Smooth muscle cell (in vitro differentiated cells): Measurements from ENCODE around the gene PNISR. TPM values are rescaled to one million over a fixed set of nuclear protein-coding genes. Genes with fewer than 3 reads are reported as not detected.

Experiments
- DNase-seq: peaks from one replicate; lab custom pipeline; 2025; ENCODE audit not compliant: unreplicated experiment; lab: John Stamatoyannopoulos, UW
- H2AFZ ChIP-seq: fragments of 200-600 bp; sonication (generic); 2 replicates; pipeline ENCODE4 v1.6.0; 2016; ENCODE audit warnings: antibody characterized with exemption, low read depth, mild to moderate bottlenecking
- H3F3A ChIP-seq: fragments of 200-600 bp; sonication (generic); 2 replicates; pipeline ENCODE4 v1.6.0; 2017; ENCODE audit warnings: antibody characterized with exemption, low read depth
- H3K27ac ChIP-seq: fragments of 200-600 bp; sonication (generic); 2 replicates; pipeline ENCODE4 v1.5.1; 2016; ENCODE audit warnings: low read depth, mild to moderate bottlenecking
- H3K27me3 ChIP-seq: fragments of 200-600 bp; sonication (generic); 2 replicates; pipeline ENCODE4 v1.6.1; 2016; ENCODE audit warnings: low read depth, mild to moderate bottlenecking
- H3K36me3 ChIP-seq: fragments of 200-600 bp; sonication (generic); 2 replicates; pipeline ENCODE4 v1.5.1; 2016; ENCODE audit warnings: low read depth
- H3K4me1 ChIP-seq: fragments of 200-600 bp; sonication (generic); 2 replicates; pipeline ENCODE4 v1.5.1; 2016; ENCODE audit warnings: low read depth
- H3K4me2 ChIP-seq: fragments of 200-600 bp; sonication (generic); 2 replicates; pipeline ENCODE4 v1.6.0; 2016; ENCODE audit warnings: mild to moderate bottlenecking
- H3K4me3 ChIP-seq: fragments of 200-600 bp; sonication (generic); 2 replicates; pipeline ENCODE4 v1.5.1; 2016; ENCODE audit warnings: mild to moderate bottlenecking
- H3K79me2 ChIP-seq: fragments of 200-600 bp; sonication (generic); 2 replicates; pipeline ENCODE4 v1.6.0; 2016; ENCODE audit warnings: low read depth, mild to moderate bottlenecking
- H3K9ac ChIP-seq: fragments of 200-600 bp; sonication (generic); 2 replicates; pipeline ENCODE4 v1.6.0; 2016; ENCODE audit warnings: low read depth
- H3K9me3 ChIP-seq: fragments of 200-600 bp; sonication (generic); replicated peaks from 2 replicates; pipeline ENCODE4 v1.5.1; 2016; ENCODE audit warnings: low read depth
- H4K20me1 ChIP-seq: fragments of 200-600 bp; sonication (generic); 2 replicates; pipeline ENCODE4 v1.6.0; 2016; ENCODE audit warnings: low read depth
- WGBS: methylation state at CpG from one replicate; pipeline ENCODE4 v1.1.7; 2016; ENCODE audit warnings: low lambda C conversion rate; 5-methylcytosine and 5-hydroxymethylcytosine counted together
- polyA plus RNA-seq: library from polyadenylated mRNA; unstranded; fragments of >200 nt; fragmentation: Nextera tagmentation; extraction: Ambion mirVana; gene quantifications from 2 replicates; pipeline ENCODE4 v1.2.1, GENCODE V29; 2016
- total RNA-seq: library from RNA; depleted of rRNA; stranded (reverse); fragments of >200 nt; gene quantifications from 2 replicates; pipeline ENCODE4 v1.2.3, GENCODE V29; 2014
- TF ChIP-seq, protein P1 (sequence below): fragments of 200-600 bp; sonication (generic); IDR thresholded peaks from 2 replicates; pipeline ENCODE4 v1.5.1; 2017; ENCODE audit warnings: borderline replicate concordance, mild to moderate bottlenecking, antibody characterized with exemption; ENCODE audit not compliant: insufficient read depth, poor library complexity, severe bottlenecking

The PNISR gene
- total RNA-seq, result 70.9 and 119 TPM in 2 replicates
- polyA plus RNA-seq, result 52.6 and 62.7 TPM in 2 replicates

DNA sequence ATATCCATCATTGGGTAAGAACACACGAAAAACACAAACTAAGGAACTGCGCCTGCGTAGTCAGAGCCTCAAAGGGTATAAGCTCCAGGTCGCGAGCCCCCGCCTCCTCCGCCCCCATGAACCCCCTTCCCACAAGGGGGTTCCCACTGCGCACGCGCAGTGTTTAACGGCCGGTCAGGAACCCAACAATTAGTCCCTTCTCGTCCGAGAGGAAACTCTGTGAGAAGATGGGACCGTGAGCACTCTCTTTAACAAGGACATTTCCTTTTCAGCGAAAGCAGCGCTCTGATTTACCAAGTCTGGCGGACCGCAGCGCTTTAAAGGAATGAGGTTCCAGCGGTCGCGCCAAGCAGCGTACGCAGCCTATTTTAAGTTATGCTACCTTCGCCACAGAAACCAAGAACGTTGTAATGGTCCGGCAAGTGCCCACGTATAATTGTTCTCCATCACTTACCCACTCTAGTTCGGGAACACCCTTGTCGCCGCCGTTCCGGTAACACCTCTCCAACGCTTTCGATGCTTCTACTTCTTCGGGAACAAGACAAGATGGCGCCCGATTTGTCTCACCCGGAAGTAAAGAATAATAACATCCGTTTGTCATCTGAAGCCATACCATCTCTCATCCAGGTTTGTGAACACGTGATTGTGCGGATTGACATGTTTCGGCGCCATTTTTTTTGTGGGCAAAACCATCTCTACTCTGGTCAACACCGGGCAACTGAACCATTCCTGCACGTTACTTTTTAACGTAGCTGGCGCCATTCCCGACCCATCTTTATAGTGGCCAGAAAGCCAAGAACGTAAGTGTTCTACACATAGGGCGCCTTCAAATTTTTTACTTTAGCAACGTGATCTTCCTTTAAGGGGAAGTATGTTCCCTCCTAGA lies at the start of gene PNISR:
Gene PNISR, minus strand, starts transcription at position 548 of the 886 bp plus-strand sequence. CDS start 10,649 bp downstream, outside the sequence.
- peak within 1 kb of the TSS; percentile 96 for H3K4me2 ChIP-seq
- H2AFZ ChIP-seq, result peak within 1 kb of the TSS; percentile 93
- H3K4me1 ChIP-seq, result peaks cover 27% of the 10 kb centered on the region
- TF ChIP-seq, protein P1, sequence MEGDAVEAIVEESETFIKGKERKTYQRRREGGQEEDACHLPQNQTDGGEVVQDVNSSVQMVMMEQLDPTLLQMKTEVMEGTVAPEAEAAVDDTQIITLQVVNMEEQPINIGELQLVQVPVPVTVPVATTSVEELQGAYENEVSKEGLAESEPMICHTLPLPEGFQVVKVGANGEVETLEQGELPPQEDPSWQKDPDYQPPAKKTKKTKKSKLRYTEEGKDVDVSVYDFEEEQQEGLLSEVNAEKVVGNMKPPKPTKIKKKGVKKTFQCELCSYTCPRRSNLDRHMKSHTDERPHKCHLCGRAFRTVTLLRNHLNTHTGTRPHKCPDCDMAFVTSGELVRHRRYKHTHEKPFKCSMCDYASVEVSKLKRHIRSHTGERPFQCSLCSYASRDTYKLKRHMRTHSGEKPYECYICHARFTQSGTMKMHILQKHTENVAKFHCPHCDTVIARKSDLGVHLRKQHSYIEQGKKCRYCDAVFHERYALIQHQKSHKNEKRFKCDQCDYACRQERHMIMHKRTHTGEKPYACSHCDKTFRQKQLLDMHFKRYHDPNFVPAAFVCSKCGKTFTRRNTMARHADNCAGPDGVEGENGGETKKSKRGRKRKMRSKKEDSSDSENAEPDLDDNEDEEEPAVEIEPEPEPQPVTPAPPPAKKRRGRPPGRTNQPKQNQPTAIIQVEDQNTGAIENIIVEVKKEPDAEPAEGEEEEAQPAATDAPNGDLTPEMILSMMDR, result no peak
- H3K4me3 ChIP-seq, result peak within 1 kb of the TSS; percentile 88
- H3K9me3 ChIP-seq, result no peaks in the 10 kb centered on the region
- H3K27me3 ChIP-seq, result no peaks in the 10 kb centered on the region
- peak within 1 kb of the TSS; percentile 98 for H3K27ac ChIP-seq
- H4K20me1 ChIP-seq, result peaks cover 46% of the 10 kb centered on the region
- DNase-seq, result peak; percentile 84
- under 1% methylated on average over 53 of the region's 53 CpGs for WGBS
- peaks cover 64% of the 10 kb centered on the region for H3K79me2 ChIP-seq
- H3K9ac ChIP-seq, result peak within 1 kb of the TSS; percentile 99
- H3K36me3 ChIP-seq, result no peaks in the 10 kb centered on the region
- peaks cover 9% of the 10 kb centered on the region for H3F3A ChIP-seq

DNA sequence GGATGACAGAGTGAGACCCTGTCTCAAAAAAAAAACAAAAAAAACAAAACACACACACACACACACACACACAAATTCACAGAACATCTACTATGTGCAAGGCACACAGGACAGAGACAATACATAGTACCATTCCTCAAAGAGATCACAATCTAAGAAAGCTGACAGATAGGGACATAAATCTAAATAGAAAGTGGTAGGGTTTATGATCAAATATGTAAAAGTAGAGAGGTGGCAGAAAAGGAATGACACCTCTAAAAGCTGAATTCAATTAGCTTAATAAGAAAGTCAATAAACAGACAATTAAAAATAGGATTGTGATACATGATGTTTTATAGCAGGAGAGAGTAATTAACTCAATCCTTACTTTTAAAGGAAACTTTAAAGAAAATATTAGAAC lies 48.6 kb upstream of the PNISR start:
- Histone ChIP-seq H3K79me2 (no peaks in the 10 kb centered on the region), H3K36me3 (peaks cover 4% of the 10 kb centered on the region), H3K9me3 (no peaks in the 10 kb centered on the region), H3K9ac (no peak overlapping the region), H2AFZ (no peak overlapping the region), H3K4me2 (no peak overlapping the region), H4K20me1 (peaks cover 3% of the 10 kb centered on the region), H3F3A (no peaks in the 10 kb centered on the region), H3K27me3 (no peaks in the 10 kb centered on the region), H3K4me1 (no peaks in the 10 kb centered on the region), H3K4me3 (no peak overlapping the region), H3K27ac (no peak overlapping the region)
- TF ChIP-seq, protein P1, result no peak
- DNase-seq, result no peak

DNA sequence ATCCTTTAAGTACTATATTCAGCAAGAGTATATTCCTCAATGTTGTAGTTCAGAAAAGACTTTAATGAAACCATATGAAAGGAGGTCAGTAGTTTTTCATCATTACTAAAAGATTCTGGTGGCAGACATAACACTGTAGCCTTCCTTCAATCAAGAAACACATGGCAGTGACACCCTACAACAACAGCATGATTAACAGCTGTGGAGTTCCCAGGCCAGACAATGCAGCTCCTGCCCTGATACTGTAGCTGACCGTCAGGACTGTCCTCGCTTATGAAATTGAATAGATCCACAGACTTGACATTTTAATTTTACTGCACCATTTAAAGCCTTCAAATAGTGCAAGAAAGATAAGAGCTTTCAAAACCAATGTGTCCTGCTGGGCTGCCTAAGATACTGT lies 46.5 kb upstream of the PNISR start:
- H4K20me1 ChIP-seq, result peaks cover 3% of the 10 kb centered on the region
- H3K36me3 ChIP-seq, result no peaks in the 10 kb centered on the region
- DNase-seq, result no peak
- no peak overlapping the region for H3K9ac ChIP-seq
- H3K4me2 ChIP-seq, result no peak overlapping the region
- H2AFZ ChIP-seq, result no peak overlapping the region
- H3K79me2 ChIP-seq, result no peaks in the 10 kb centered on the region
- H3K4me3 ChIP-seq, result no peak overlapping the region
- H3K27ac ChIP-seq, result no peak overlapping the region
- 71% methylated on average over 2 of the region's 2 CpGs for WGBS
- H3F3A ChIP-seq, result no peaks in the 10 kb centered on the region
- TF ChIP-seq, protein P1, result no peak
- H3K27me3 ChIP-seq, result no peaks in the 10 kb centered on the region
- no peaks in the 10 kb centered on the region for H3K4me1 ChIP-seq
- no peaks in the 10 kb centered on the region for H3K9me3 ChIP-seq
